ENCODE results near the gene BICC1.

The BICC1 gene

DNA sequence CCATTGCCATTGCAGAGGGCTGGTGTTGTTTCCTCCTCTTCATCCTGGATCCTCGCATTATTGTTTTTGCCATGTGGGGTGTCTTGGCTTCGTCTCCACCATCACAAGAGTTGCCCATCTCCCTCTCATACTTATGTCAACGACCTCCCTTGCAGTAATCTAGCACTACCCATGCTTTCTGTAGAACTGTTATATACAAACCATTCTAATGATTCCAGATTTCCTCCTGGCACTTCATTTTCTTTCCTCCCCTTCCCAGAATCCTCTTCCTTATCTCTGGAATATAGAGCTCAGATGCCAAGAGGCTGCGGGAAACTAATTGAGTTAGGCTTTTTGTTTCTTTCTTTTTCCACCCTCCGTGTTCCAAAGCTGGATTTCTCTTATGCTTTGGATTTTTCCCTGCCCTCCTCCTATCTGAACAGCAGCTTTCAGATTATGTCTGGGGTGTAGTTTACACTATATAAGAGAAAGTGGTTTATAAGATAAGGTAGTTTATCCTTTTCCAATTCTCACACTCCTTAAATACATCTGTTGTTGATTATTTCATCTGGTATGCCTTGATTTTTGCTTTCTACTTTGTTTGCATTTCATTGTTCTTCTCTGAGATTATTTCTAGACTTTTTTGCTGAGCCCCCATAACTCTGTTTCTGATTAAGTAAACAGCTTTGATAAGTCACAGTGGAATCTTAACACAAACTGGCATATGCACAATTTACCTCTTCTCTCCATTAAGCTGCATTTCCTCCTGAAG lies 264.1 kb downstream of the BICC1 start:
- no peak overlapping the region for H3K18ac ChIP-seq (ENCODE audit: low read length)
- H2BK15ac ChIP-seq (ENCODE audit: low read length) = no peak overlapping the region
- H3K23ac ChIP-seq (ENCODE audit: low read depth, low read length, poor library complexity) = no peak overlapping the region
- no peak overlapping the region for H3K4ac ChIP-seq (ENCODE audit: low read length)
- H2BK12ac ChIP-seq (ENCODE audit: low read length) = no peak overlapping the region
- H4K91ac ChIP-seq (ENCODE audit: low read depth, low read length, poor library complexity) = no peak overlapping the region
- no peak overlapping the region for H3K27ac ChIP-seq (replicated peaks; ENCODE audit: low read length)
- H3K4me2 ChIP-seq (ENCODE audit: insufficient read depth, low read length, poor library complexity, severe bottlenecking) = no peak overlapping the region
- DNase-seq (ENCODE audit: low spot score) = no peak
- no peaks in the 10 kb centered on the region for H3K36me3 ChIP-seq (replicated peaks in 1 of 2; ENCODE audit: control insufficient read depth in 2 of 2, insufficient read depth in 2 of 2, low read length in 2 of 2)
- no CpG with 5 or more reads among the region's 5 CpGs for WGBS, 2 donors (ENCODE audit: extremely low coverage in 2 of 2, insufficient read length in 2 of 2, insufficient replicate concordance in 1 of 2)
- no peak overlapping the region for H3K4me3 ChIP-seq (ENCODE audit: low read length in 2 of 2)
- H4K8ac ChIP-seq (ENCODE audit: low read depth, low read length) = no peak overlapping the region
- no peak overlapping the region for H3K14ac ChIP-seq (ENCODE audit: low read length)
- no peak overlapping the region for H2BK5ac ChIP-seq (ENCODE audit: low read length)
- no peak overlapping the region for H2BK120ac ChIP-seq (ENCODE audit: low read depth, low read length)
- H3K9ac ChIP-seq (ENCODE audit: low read depth, low read length, poor library complexity) = no peak overlapping the region
- no peak overlapping the region for H2AFZ ChIP-seq (ENCODE audit: low read length)
- no peaks in the 10 kb centered on the region for H3K27me3 ChIP-seq (ENCODE audit: control insufficient read depth in 3 of 3, insufficient read depth in 3 of 3, low read depth in 1 of 3, low read length in 3 of 3)
- no peak overlapping the region for H2AK5ac ChIP-seq (ENCODE audit: low read depth, low read length)
- H3K4me1 ChIP-seq (ENCODE audit: control insufficient read depth in 2 of 2, insufficient read depth in 1 of 2, low read depth in 1 of 2, low read length in 2 of 2) = no peaks in the 10 kb centered on the region
- H3K79me1 ChIP-seq (ENCODE audit: low read depth, low read length) = no peaks in the 10 kb centered on the region
- no peaks in the 10 kb centered on the region for H3K9me3 ChIP-seq (replicated peaks in 1 of 2; ENCODE audit: control insufficient read depth in 2 of 2, insufficient read depth in 1 of 2, low read depth in 1 of 2, low read length in 2 of 2)

DNA sequence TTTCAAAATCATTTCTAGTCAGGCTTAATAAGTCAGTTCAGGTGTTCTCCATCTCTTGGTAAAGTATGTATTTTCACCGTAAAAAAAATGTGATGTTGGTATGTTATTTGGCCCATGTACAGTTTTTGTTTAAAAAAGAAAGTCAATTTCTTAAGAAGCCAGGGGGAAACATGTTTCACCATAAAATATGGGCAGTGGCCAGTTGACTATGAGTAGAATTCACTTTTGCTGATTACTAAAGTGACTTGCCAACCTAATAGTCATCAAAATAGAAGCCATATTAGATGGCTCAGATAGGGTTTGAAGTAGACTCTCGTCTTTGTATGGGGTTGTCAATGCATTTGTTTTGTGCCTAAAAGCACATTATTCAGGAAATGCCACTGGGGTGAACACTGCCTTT lies 266.3 kb downstream of the BICC1 start:
- Histone ChIP-seq H3K14ac (ENCODE audit: low read length) (no peak overlapping the region), H3K79me1 (ENCODE audit: low read depth, low read length) (no peaks in the 10 kb centered on the region), H3K18ac (ENCODE audit: low read length) (no peak overlapping the region), H3K23ac (ENCODE audit: low read depth, low read length, poor library complexity) (no peak overlapping the region), H2BK15ac (ENCODE audit: low read length) (no peak overlapping the region), H3K9ac (ENCODE audit: low read depth, low read length, poor library complexity) (no peak overlapping the region), H3K4me1 (ENCODE audit: control insufficient read depth in 2 of 2, insufficient read depth in 1 of 2, low read depth in 1 of 2, low read length in 2 of 2) (peaks cover 0 to 5% of the 10 kb centered on the region in 2 donors), H3K27ac (replicated peaks; ENCODE audit: low read length) (no peak overlapping the region), H4K8ac (ENCODE audit: low read depth, low read length) (no peak overlapping the region), H3K9me3 (replicated peaks in 1 of 2; ENCODE audit: control insufficient read depth in 2 of 2, insufficient read depth in 1 of 2, low read depth in 1 of 2, low read length in 2 of 2) (no peaks in the 10 kb centered on the region), H3K27me3 (ENCODE audit: control insufficient read depth in 3 of 3, insufficient read depth in 3 of 3, low read depth in 1 of 3, low read length in 3 of 3) (no peaks in the 10 kb centered on the region), H3K36me3 (replicated peaks in 1 of 2; ENCODE audit: control insufficient read depth in 2 of 2, insufficient read depth in 2 of 2, low read length in 2 of 2) (no peaks in the 10 kb centered on the region), H2BK120ac (ENCODE audit: low read depth, low read length) (no peak overlapping the region), H2BK12ac (ENCODE audit: low read length) (no peak overlapping the region), H2AK5ac (ENCODE audit: low read depth, low read length) (no peak overlapping the region), H2BK5ac (ENCODE audit: low read length) (no peak overlapping the region), H4K91ac (ENCODE audit: low read depth, low read length, poor library complexity) (no peak overlapping the region), H2AFZ (ENCODE audit: low read length) (no peak overlapping the region), H3K4me3 (ENCODE audit: low read length in 2 of 2) (no peak overlapping the region), H3K4me2 (ENCODE audit: insufficient read depth, low read length, poor library complexity, severe bottlenecking) (no peak overlapping the region), H3K4ac (ENCODE audit: low read length) (no peak overlapping the region)
- DNase-seq (ENCODE audit: low spot score) = no peak
- WGBS, 2 donors (ENCODE audit: extremely low coverage in 2 of 2, insufficient read length in 2 of 2, insufficient replicate concordance in 1 of 2) = no CpG with 5 or more reads among the region's 2 CpGs

GRCh38 chr10:58779594-58779993 lies 266.9 kb downstream of the BICC1 start:
- H3K23ac ChIP-seq (ENCODE audit: low read depth, low read length, poor library complexity) = no peak overlapping the region
- H2BK15ac ChIP-seq (ENCODE audit: low read length) = no peak overlapping the region
- H3K4me1 ChIP-seq (ENCODE audit: control insufficient read depth in 2 of 2, insufficient read depth in 1 of 2, low read depth in 1 of 2, low read length in 2 of 2) = peaks cover 0 to 5% of the 10 kb centered on the region in 2 donors
- H3K36me3 ChIP-seq (replicated peaks in 1 of 2; ENCODE audit: control insufficient read depth in 2 of 2, insufficient read depth in 2 of 2, low read length in 2 of 2) = no peaks in the 10 kb centered on the region
- H3K4me2 ChIP-seq (ENCODE audit: insufficient read depth, low read length, poor library complexity, severe bottlenecking) = no peak overlapping the region
- H2AK5ac ChIP-seq (ENCODE audit: low read depth, low read length) = no peak overlapping the region
- H3K4me3 ChIP-seq (ENCODE audit: low read length in 2 of 2) = no peak overlapping the region
- no peaks in the 10 kb centered on the region for H3K27me3 ChIP-seq (ENCODE audit: control insufficient read depth in 3 of 3, insufficient read depth in 3 of 3, low read depth in 1 of 3, low read length in 3 of 3)
- H4K91ac ChIP-seq (ENCODE audit: low read depth, low read length, poor library complexity) = no peak overlapping the region
- no peak overlapping the region for H2BK120ac ChIP-seq (ENCODE audit: low read depth, low read length)
- H2AFZ ChIP-seq (ENCODE audit: low read length) = no peak overlapping the region
- H3K4ac ChIP-seq (ENCODE audit: low read length) = no peak overlapping the region
- H3K79me1 ChIP-seq (ENCODE audit: low read depth, low read length) = no peaks in the 10 kb centered on the region
- no peak overlapping the region for H3K27ac ChIP-seq (replicated peaks; ENCODE audit: low read length)
- no peak overlapping the region for H3K14ac ChIP-seq (ENCODE audit: low read length)
- no peak overlapping the region for H2BK5ac ChIP-seq (ENCODE audit: low read length)
- H3K18ac ChIP-seq (ENCODE audit: low read length) = no peak overlapping the region
- WGBS, 2 donors (ENCODE audit: extremely low coverage in 2 of 2, insufficient read length in 2 of 2, insufficient replicate concordance in 1 of 2) = no CpG with 5 or more reads among the region's 5 CpGs
- no peak for DNase-seq (ENCODE audit: low spot score)
- H3K9me3 ChIP-seq (replicated peaks in 1 of 2; ENCODE audit: control insufficient read depth in 2 of 2, insufficient read depth in 1 of 2, low read depth in 1 of 2, low read length in 2 of 2) = no peaks in the 10 kb centered on the region
- no peak overlapping the region for H2BK12ac ChIP-seq (ENCODE audit: low read length)
- H3K9ac ChIP-seq (ENCODE audit: low read depth, low read length, poor library complexity) = no peak overlapping the region
- H4K8ac ChIP-seq (ENCODE audit: low read depth, low read length) = no peak overlapping the region

- Histone ChIP-seq H3K4me1 (ENCODE audit: control insufficient read depth in 2 of 2, insufficient read depth in 1 of 2, low read depth in 1 of 2, low read length in 2 of 2) (peaks cover 0 to 5% of the 10 kb centered on the region in 2 donors), H2AK5ac (ENCODE audit: low read depth, low read length) (no peak overlapping the region), H3K36me3 (replicated peaks in 1 of 2; ENCODE audit: control insufficient read depth in 2 of 2, insufficient read depth in 2 of 2, low read length in 2 of 2) (no peaks in the 10 kb centered on the region), H2BK5ac (ENCODE audit: low read length) (no peak overlapping the region), H2BK15ac (ENCODE audit: low read length) (no peak overlapping the region), H3K27ac (replicated peaks; ENCODE audit: low read length) (no peak overlapping the region), H3K9ac (ENCODE audit: low read depth, low read length, poor library complexity) (no peak overlapping the region), H2AFZ (ENCODE audit: low read length) (no peak overlapping the region), H3K23ac (ENCODE audit: low read depth, low read length, poor library complexity) (no peak overlapping the region), H3K14ac (ENCODE audit: low read length) (no peak overlapping the region), H4K8ac (ENCODE audit: low read depth, low read length) (no peak overlapping the region), H3K4ac (ENCODE audit: low read length) (no peak overlapping the region), H3K27me3 (ENCODE audit: control insufficient read depth in 3 of 3, insufficient read depth in 3 of 3, low read depth in 1 of 3, low read length in 3 of 3) (no peaks in the 10 kb centered on the region), H3K4me3 (ENCODE audit: low read length in 2 of 2) (no peak overlapping the region), H2BK120ac (ENCODE audit: low read depth, low read length) (no peak overlapping the region), H3K4me2 (ENCODE audit: insufficient read depth, low read length, poor library complexity, severe bottlenecking) (no peak overlapping the region), H3K9me3 (replicated peaks in 1 of 2; ENCODE audit: control insufficient read depth in 2 of 2, insufficient read depth in 1 of 2, low read depth in 1 of 2, low read length in 2 of 2) (no peaks in the 10 kb centered on the region), H2BK12ac (ENCODE audit: low read length) (no peak overlapping the region), H4K91ac (ENCODE audit: low read depth, low read length, poor library complexity) (no peak overlapping the region), H3K18ac (ENCODE audit: low read length) (no peak overlapping the region), H3K79me1 (ENCODE audit: low read depth, low read length) (no peaks in the 10 kb centered on the region)
- DNase-seq (ENCODE audit: low spot score) = no peak
Measured at GRCh38 chr10:58780476-58780875, 267.8 kb downstream of the BICC1 start.
